Transverse colon (tissue), 4 donors: ENCODE data around the gene GAS7.

Source experiments
- CTCF ChIP-seq, 5 experiments: fragments of 200-600 bp in 3 of 5; fragments of 450-650 bp in 2 of 5; sonication (generic) in 3 of 5; IDR thresholded peaks; 1 replicate in 2 of 5; 2 replicates in 3 of 5; pipeline ENCODE4 v1.5.1; 2016 to 2017; ENCODE audit warnings: antibody characterized with exemption in 5 of 5, inconsistent platforms in 3 of 5, mild to moderate bottlenecking in 2 of 5, moderate library complexity in 1 of 5
- EP300 ChIP-seq: sonication (generic); formaldehyde crosslinking; IDR thresholded peaks from one replicate; pipeline ENCODE4 v1.6.1; 2017; ENCODE audit warnings: antibody characterized with exemption, low read depth
- POLR2A ChIP-seq: fragments of 450-650 bp; IDR thresholded peaks from one replicate; pipeline ENCODE4 v1.6.1; 2016; ENCODE audit warnings: antibody characterized with exemption, mild to moderate bottlenecking, moderate library complexity
- POLR2AphosphoS5 ChIP-seq, 3 donors: sonication (generic); formaldehyde crosslinking; IDR thresholded peaks; one replicate each; pipeline ENCODE4 v1.6.1; 2016; ENCODE audit warnings: antibody characterized with exemption in 3 of 3

GRCh38 chr17:9942885-9943284, 255.5 kb downstream of the GAS7 start:
- TF ChIP-seq CTCF (IDR thresholded peaks at IDR 0.05) (no peak), POLR2A (no peak), POLR2AphosphoS5 (IDR thresholded peaks at IDR 0.05) (no peak), EP300 (no peak)
